ENCODE data around the gene IL17D. TPM values are rescaled to one million over a fixed set of nuclear protein-coding genes. Genes with fewer than 3 reads are reported as not detected.
"Not testable (repeated sequence)": the region's sequence is repeated elsewhere in the genome, so short reads cannot be mapped to it uniquely, and the experiment has no call there.

IL17D gene
- total RNA-seq, 1 experiment from 2014 or later: 3.9 TPM

GRCh38 chr13:20719783-20720182, 16.3 kb downstream of the IL17D start:
- DNase-seq (ENCODE audit: low spot score): no peak

GRCh38 chr13:20720499-20720898, 17.0 kb downstream of the IL17D start:
- no peak for DNase-seq (ENCODE audit: low spot score)

- DNase-seq (ENCODE audit: low spot score): no peak
Observed at GRCh38 chr13:20721058-20721453, 17.6 kb downstream of the IL17D start.

- DNase-seq (ENCODE audit: low spot score): no peak
Observed at GRCh38 chr13:20721454-20722357, 18.2 kb downstream of the IL17D start.

GRCh38 chr13:20727856-20728255, 24.4 kb downstream of the IL17D start:
- no peak for DNase-seq (ENCODE audit: low spot score)

GRCh38 chr13:20728579-20729311, 25.2 kb downstream of the IL17D start:
- no peak for DNase-seq (ENCODE audit: low spot score)

- DNase-seq (ENCODE audit: low spot score): no peak
Observed at GRCh38 chr13:20729633-20730585, 26.4 kb downstream of the IL17D start.

- DNase-seq (ENCODE audit: low spot score): no peak
Observed at GRCh38 chr13:20738616-20739015, 35.1 kb downstream of the IL17D start.

GRCh38 chr13:20740021-20740420, 36.5 kb downstream of the IL17D start:
- DNase-seq (ENCODE audit: low spot score): no peak

- DNase-seq (ENCODE audit: low spot score): not testable (repeated sequence)
Observed at GRCh38 chr13:20743830-20744404, 40.4 kb downstream of the IL17D start.

GRCh38 chr13:20749377-20749776, 45.9 kb downstream of the IL17D start:
- DNase-seq (ENCODE audit: low spot score): no peak

- DNase-seq (ENCODE audit: low spot score): no peak
Observed at GRCh38 chr13:20754009-20754408, 50.5 kb downstream of the IL17D start.

GRCh38 chr13:20760872-20761271, 57.4 kb downstream of the IL17D start:
- no peak for DNase-seq (ENCODE audit: low spot score)

GRCh38 chr13:20767309-20767943, 63.9 kb downstream of the IL17D start:
- DNase-seq (ENCODE audit: low spot score): no peak

- no peak for DNase-seq (ENCODE audit: low spot score)
Observed at GRCh38 chr13:20769091-20769490, 65.6 kb downstream of the IL17D start.

GRCh38 chr13:20769834-20770233, 66.3 kb downstream of the IL17D start:
- no peak for DNase-seq (ENCODE audit: low spot score)

All from HT-29 (cell line).